Kidney epithelial cell (primary cell): ENCODE results near the gene TAF1A. TPM values are rescaled to one million over a fixed set of nuclear protein-coding genes. Genes with fewer than 3 reads are reported as not detected.

Experiments used
- DNase-seq: peaks from one replicate; pipeline ENCODE4 v3.0.0-alpha.2; 2010; ENCODE audit warnings: low read depth
- H3K27me3 ChIP-seq: 2 replicates; pipeline ENCODE4 v1.6.0; 2011; ENCODE audit warnings: low read length; ENCODE audit not compliant: control insufficient read depth, insufficient read depth
- H3K36me3 ChIP-seq: 2 replicates; pipeline ENCODE4 v1.5.1; 2011; ENCODE audit warnings: low read length; ENCODE audit not compliant: control insufficient read depth, insufficient read depth
- H3K4me3 ChIP-seq: 2 replicates; pipeline ENCODE4 v1.5.1; 2011; ENCODE audit warnings: low read depth, mild to moderate bottlenecking, control low read depth, low read length
- CTCF ChIP-seq: IDR thresholded peaks from 2 replicates; pipeline ENCODE4 v1.5.1; 2011; ENCODE audit warnings: mild to moderate bottlenecking, moderate library complexity, low read length, control low read depth, inconsistent platforms; ENCODE audit not compliant: insufficient read depth, poor library complexity, severe bottlenecking
- total RNA-seq: library from RNA; depleted of rRNA; stranded (reverse); fragments of >200 nt; gene quantifications from 2 replicates; pipeline ENCODE4 v1.2.3, GENCODE V29; 2015

The TAF1A gene
- total RNA-seq, 1 donor from 2014 or later = 15.3 TPM

GRCh38 chr1:222606757-222607156 lies 17.0 kb upstream of the TAF1A start:
- Histone ChIP-seq H3K4me3 (no peak overlapping the region), H3K27me3 (no peaks in the 10 kb centered on the region), H3K36me3 (no peaks in the 10 kb centered on the region)
- no peak for TF ChIP-seq CTCF
- no peak for DNase-seq

- Histone ChIP-seq H3K36me3 (no peaks in the 10 kb centered on the region), H3K4me3 (no peak overlapping the region), H3K27me3 (no peaks in the 10 kb centered on the region)
- no peak for TF ChIP-seq CTCF
- no peak for DNase-seq
These were observed 11.5 kb upstream of the TAF1A start for GRCh38 chr1:222601257-222601656.

GRCh38 chr1:222600281-222600680 lies 10.5 kb upstream of the TAF1A start:
- Histone ChIP-seq H3K27me3 (no peaks in the 10 kb centered on the region), H3K4me3 (no peak overlapping the region), H3K36me3 (no peaks in the 10 kb centered on the region)
- no peak for TF ChIP-seq CTCF
- no peak for DNase-seq

GRCh38 chr1:222596696-222597095 lies 7.0 kb upstream of the TAF1A start:
- no peaks in the 10 kb centered on the region for H3K36me3 ChIP-seq
- no peaks in the 10 kb centered on the region for H3K27me3 ChIP-seq
- H3K4me3 ChIP-seq = no peak overlapping the region
- DNase-seq = no peak
- TF ChIP-seq CTCF = no peak

GRCh38 chr1:222594789-222595188 lies 5.1 kb upstream of the TAF1A start:
- Histone ChIP-seq H3K4me3 (no peak overlapping the region), H3K36me3 (no peaks in the 10 kb centered on the region), H3K27me3 (no peaks in the 10 kb centered on the region)
- no peak for DNase-seq
- no peak for TF ChIP-seq CTCF

- Histone ChIP-seq H3K36me3 (no peaks in the 10 kb centered on the region), H3K27me3 (no peaks in the 10 kb centered on the region), H3K4me3 (no peak overlapping the region)
- peak; percentile 12 for DNase-seq
- TF ChIP-seq CTCF = no peak
These were observed 2.4 kb upstream of the TAF1A start for GRCh38 chr1:222592171-222592570.
